Neutrophil (primary cell): ENCODE data around the gene AKT1.

Experiments
- H3K27ac ChIP-seq: fragments of 200-600 bp; sonication (generic); 2 replicates; pipeline ENCODE4 v1.5.1; 2016; ENCODE audit warnings: mild to moderate bottlenecking, moderate library complexity
- H3K27me3 ChIP-seq: fragments of 200-600 bp; sonication (generic); 2 replicates; pipeline ENCODE4 v1.6.0; 2016; ENCODE audit warnings: mild to moderate bottlenecking
- H3K36me3 ChIP-seq: fragments of 200-600 bp; sonication (generic); 2 replicates; pipeline ENCODE4 v1.5.1; 2017
- H3K4me1 ChIP-seq, 2 experiments: fragments of 200-600 bp in 1 of 2; sonication (generic) in 1 of 2; 1 replicate in 1 of 2; 2 replicates in 1 of 2; pipeline versions ENCODE4 v1.5.1 to v1.6.1; 2013 to 2016; ENCODE audit warnings: low read depth in 1 of 2, low read length in 1 of 2, mild to moderate bottlenecking in 1 of 2, moderate library complexity in 1 of 2; ENCODE audit not compliant: control insufficient read depth in 1 of 2, insufficient read depth in 1 of 2
- H3K4me3 ChIP-seq, 2 experiments: fragments of 200-600 bp in 1 of 2; sonication (generic) in 1 of 2; 1 replicate in 1 of 2; 2 replicates in 1 of 2; pipeline ENCODE4 v1.5.1; 2013 to 2016; ENCODE audit warnings: low read depth in 1 of 2, low read length in 1 of 2, mild to moderate bottlenecking in 1 of 2, moderate library complexity in 1 of 2
- H3K9me3 ChIP-seq: fragments of 200-600 bp; sonication (generic); 2 replicates; pipeline ENCODE4 v1.5.1; 2016
- TF ChIP-seq, protein P1 (sequence below): fragments of 200-600 bp; sonication (generic); IDR thresholded peaks from 2 replicates; pipeline ENCODE4 v1.5.1; 2016; ENCODE audit warnings: antibody characterized with exemption

AKT1 gene

DNA sequence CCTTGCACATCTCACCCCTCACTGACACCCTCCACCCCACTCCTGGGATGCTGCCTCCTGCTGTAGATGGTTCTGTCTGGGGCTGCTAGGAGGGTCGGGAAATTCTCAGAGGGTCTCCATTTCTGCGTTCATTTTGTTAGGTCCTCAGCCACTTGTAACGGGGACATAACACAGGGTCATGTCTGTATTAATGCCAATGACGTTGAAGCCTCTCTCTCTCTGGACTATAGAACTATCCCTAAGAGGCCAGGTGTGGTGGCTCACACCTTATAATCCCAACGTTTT, 28.0 kb downstream of the AKT1 start:
- TF ChIP-seq, protein P1, sequence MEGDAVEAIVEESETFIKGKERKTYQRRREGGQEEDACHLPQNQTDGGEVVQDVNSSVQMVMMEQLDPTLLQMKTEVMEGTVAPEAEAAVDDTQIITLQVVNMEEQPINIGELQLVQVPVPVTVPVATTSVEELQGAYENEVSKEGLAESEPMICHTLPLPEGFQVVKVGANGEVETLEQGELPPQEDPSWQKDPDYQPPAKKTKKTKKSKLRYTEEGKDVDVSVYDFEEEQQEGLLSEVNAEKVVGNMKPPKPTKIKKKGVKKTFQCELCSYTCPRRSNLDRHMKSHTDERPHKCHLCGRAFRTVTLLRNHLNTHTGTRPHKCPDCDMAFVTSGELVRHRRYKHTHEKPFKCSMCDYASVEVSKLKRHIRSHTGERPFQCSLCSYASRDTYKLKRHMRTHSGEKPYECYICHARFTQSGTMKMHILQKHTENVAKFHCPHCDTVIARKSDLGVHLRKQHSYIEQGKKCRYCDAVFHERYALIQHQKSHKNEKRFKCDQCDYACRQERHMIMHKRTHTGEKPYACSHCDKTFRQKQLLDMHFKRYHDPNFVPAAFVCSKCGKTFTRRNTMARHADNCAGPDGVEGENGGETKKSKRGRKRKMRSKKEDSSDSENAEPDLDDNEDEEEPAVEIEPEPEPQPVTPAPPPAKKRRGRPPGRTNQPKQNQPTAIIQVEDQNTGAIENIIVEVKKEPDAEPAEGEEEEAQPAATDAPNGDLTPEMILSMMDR = no peak

DNA sequence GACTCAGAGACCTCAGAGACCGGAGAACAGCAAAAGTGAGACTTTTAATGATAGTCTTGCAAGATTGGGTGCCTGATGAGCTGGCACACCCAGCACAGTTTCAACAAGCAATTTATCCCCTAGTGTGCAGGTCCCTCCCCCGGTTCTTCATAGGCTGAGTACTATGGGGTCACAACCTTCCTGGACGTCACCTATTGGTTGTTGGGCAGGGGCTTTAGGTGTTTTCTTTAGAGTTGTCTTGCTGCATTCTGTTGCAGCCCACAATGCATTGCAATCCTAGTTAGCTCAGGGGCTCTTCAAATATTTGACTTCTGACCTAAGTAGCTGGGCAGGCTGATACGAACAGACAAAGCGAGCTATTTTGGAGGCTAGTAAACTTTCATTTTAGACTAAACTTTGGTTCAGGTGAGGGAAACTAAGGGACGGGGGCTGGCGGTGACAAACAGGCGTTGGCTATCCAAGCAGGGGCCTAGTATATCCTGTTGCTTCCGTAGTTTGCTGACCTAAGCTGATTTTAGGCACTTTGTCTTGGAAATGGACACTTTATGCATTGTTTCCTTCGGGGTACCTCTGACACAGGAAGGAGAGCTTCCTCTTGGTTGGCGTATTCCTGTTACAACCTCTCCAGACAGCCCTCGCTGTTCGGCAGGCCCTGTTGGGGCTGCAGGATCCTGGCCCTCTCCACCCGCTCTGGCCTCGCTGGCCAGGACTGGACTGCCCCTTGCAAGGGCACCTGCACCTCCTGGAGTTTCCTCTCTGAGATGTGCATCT, 28.5 kb downstream of the AKT1 start:
- Histone ChIP-seq H3K4me3 (no peak overlapping the region), H3K9me3 (no peaks in the 10 kb centered on the region), H3K36me3 (peaks cover 33% of the 10 kb centered on the region), H3K27me3 (no peaks in the 10 kb centered on the region), H3K4me1 (peaks cover 2 to 10% of the 10 kb centered on the region in 2 experiments), H3K27ac (no peak overlapping the region)
- TF ChIP-seq, protein P1 = no peak

More for the DNA sequence above, 28.0 kb downstream of the AKT1 start:
- Histone ChIP-seq H3K27ac (no peak overlapping the region), H3K4me1 (peaks cover 2 to 10% of the 10 kb centered on the region in 2 experiments), H3K9me3 (no peaks in the 10 kb centered on the region), H3K4me3 (no peak overlapping the region), H3K36me3 (peaks cover 38% of the 10 kb centered on the region), H3K27me3 (no peaks in the 10 kb centered on the region)

DNA sequence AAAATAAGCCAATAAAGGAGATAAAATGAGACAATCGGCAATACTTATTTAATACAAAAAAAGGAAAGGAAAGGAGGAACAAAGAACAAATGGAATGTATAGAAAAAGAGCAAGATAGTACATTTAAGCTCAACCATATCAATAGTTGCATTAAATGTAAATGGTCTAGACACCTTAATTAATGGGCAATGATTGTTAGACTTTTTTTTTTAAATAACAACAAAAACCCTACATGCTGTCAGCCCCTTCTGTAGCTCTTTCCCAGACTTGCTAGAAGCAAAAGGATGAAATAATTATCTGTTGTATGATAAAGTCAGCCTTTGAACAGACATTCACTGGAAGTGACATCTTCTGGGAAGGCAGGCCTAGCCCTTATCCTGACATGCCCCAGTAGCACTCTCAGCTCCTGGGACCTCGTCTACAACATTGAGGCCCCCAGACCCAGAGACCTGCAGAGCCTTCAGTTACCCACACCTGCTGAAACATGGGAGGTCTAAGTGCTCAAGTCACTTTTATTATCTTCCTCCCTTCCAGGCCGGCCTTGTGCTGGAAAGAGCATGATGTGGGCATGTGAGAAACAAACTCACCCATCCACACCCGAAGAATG, 29.2 kb downstream of the AKT1 start:
- Histone ChIP-seq H3K27me3 (no peaks in the 10 kb centered on the region), H3K9me3 (no peaks in the 10 kb centered on the region), H3K36me3 (peaks cover 26% of the 10 kb centered on the region), H3K4me1 (peaks cover 2 to 10% of the 10 kb centered on the region in 2 experiments), H3K27ac (no peak overlapping the region), H3K4me3 (no peak overlapping the region)
- TF ChIP-seq, protein P1 = no peak

DNA sequence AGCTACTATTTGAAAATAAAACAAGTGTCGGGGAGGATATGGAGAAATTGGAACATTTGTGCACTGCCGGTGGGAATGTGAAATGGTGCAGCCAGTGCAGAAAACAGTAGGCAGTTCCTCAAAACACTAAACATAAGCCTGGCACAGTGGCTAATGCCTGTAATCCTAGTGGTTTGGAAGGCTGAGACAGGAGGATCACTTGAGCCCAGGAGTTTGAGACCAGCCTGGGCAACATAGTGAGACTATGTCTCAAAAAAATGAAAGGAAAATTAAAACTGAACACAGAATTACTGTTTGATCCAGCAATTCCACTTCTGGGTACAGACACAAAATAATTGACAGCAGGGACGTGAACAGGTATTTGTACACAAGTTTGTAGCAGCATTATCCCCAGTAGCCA, 30.0 kb downstream of the AKT1 start:
- H3K36me3 ChIP-seq = peaks cover 18% of the 10 kb centered on the region
- TF ChIP-seq, protein P1 = no peak

DNA sequence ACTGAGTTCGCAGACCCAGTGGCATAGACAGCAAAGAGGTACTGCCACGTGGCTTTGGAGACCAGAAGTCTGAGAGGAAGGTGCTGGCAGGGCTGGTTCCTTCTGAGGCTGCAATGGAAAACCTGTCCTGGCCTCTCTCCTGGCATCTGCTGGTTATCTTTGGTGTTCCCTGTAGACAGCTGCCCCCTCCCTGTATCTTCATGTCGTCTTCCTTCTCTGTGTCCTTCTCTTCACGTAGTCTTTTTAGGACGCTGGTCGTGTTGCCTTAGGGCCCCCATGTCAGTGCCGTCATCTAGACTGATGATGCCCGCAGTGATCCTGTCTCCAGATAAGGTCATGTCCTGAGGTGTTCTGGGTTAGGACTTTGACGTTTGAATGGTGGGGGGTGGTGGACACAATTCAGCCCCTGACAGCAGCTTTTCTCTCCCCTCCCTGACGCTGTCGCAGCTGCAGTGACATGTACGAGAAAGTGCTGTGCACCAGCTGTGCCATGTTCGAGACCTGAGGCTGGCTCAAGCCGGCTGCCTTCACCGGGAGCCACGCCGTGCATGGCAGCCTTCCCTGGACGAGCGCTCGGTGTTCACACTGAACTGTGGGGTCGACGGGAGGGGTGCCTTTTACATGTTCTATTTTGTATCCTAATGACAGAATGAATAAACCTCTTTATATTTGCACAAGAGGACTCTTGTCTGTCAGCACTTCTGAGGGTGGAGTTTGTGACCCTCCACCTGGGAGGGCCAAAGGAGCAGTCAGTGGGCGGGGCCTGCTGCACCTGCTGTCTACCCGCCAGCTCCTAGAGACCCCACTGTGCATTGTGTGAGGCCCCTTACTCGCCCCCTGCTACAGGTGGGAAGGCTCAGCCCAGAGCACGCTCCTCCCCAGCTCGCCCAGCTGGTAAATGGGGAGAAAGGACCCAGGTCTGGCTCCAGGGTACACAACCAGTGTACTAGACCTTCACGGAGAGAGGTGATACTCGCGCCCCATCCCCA, 36.3 kb downstream of the AKT1 start:
- Histone ChIP-seq H3K4me3 (no peak overlapping the region), H3K9me3 (no peaks in the 10 kb centered on the region), H3K4me1 (peaks cover under 1 to 5% of the 10 kb centered on the region in 2 experiments), H3K27ac (no peak overlapping the region), H3K36me3 (peaks cover 48% of the 10 kb centered on the region), H3K27me3 (no peaks in the 10 kb centered on the region)
- TF ChIP-seq, protein P1 = no peak

More for the DNA sequence above, 30.0 kb downstream of the AKT1 start:
- Histone ChIP-seq H3K4me1 (peaks cover 2 to 10% of the 10 kb centered on the region in 2 experiments), H3K4me3 (no peak overlapping the region), H3K9me3 (no peaks in the 10 kb centered on the region), H3K27me3 (no peaks in the 10 kb centered on the region), H3K27ac (no peak overlapping the region)
